Renal pelvis (tissue), 4 donors: Measurements from ENCODE around the gene PARD6A. TPM values are rescaled to one million over a fixed set of nuclear protein-coding genes. Genes with fewer than 3 reads are reported as not detected.
A peak's percentile ranks its signal among the peaks of the same experiment; 100 is the strongest.

Experiments used
- DNase-seq: peaks from one replicate; pipeline ENCODE4 v3.0.0-alpha.2; 2013
- polyA plus RNA-seq, 3 donors: library from polyadenylated mRNA; unstranded; fragments of 120-200 nt; gene quantifications; one replicate each; pipeline ENCODE4 v1.2.1, GENCODE V29; 2013; ENCODE audit not compliant: insufficient read length in 3 of 3

The PARD6A gene
- polyA plus RNA-seq, 3 donors: 3.5 to 3.9 (median 3.6) TPM

DNA sequence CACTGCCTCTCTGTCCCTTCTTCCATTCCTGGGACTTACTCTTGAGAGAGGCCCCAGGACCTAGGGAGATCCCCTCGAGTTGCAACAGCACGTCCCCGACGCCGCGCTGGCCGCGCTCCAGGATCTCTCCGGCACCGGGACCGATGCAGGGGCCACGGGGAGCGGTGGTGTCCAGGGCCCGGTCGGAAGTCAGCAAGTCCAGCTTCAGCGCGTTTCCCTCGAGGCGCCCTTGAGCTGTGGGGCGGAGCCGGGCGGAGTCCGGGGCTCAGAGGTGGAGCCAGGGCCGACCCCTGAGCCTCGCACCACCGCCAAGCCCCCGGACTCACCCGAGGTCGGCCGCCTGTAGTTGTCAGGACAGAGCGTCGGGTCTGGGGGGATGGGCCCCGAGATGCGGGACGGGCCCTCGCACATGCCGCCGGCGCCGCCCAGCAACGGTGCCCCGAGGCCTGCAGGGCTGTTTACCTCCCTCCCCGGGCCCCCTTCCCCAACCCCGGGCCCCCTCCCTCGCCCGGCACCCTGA is 5.3 kb downstream of the PARD6A start:
- no peak for DNase-seq

DNA sequence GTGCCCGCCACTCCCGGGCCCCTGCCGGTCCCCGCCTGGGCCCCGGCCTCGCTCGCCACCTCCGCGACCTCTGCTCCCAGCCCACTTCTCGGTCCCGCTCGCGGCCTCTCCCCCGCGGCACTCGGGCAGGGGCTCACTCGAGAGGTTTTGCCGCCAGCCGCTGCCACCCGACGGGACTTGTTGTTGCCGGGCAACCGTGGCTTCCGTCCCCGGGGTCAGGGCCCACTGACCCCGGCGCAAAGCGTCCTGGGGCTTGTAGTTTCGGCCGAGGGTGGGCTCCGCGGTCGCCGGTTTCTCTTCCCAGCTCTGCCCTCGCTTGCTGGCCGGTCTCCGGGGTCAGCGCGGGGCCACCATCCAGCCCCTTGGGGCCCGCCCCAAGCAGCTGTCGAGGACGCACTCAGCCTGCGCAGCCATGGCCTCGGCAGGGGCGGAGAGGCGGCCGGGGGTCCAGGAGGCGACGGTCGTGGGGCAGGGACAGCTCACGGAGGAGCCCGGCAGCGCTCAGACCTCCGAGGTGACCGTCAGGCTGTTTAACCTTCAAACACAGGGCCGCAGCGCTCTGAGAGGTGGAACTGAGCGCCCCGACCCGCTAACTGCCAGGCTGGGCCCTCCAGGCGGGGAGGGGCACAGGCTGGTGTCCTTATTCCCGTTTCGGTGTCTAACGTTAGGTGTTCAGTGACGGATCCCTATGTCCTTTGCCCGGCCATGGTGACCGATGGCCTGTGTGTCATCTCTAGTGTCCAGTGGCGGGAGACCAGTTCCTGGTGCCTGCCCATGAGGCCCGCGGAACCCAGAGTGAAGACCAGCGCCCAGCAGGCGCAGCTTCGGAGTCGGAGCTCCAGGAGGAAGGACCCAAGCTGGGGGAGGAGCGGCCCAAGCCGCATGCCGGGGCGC is 6.0 kb downstream of the PARD6A start, which contains the start of the genes C16orf86 and ENKD1:
C16orf86 (plus strand) TSS at position 256 of the 894 bp plus-strand sequence; CDS start at position 413, 157 bp downstream.
ENKD1 (minus strand) TSS at position 192 of the 894 bp plus-strand sequence. CDS start 308 bp downstream, outside the sequence.
- peak; percentile 84 for DNase-seq

DNA sequence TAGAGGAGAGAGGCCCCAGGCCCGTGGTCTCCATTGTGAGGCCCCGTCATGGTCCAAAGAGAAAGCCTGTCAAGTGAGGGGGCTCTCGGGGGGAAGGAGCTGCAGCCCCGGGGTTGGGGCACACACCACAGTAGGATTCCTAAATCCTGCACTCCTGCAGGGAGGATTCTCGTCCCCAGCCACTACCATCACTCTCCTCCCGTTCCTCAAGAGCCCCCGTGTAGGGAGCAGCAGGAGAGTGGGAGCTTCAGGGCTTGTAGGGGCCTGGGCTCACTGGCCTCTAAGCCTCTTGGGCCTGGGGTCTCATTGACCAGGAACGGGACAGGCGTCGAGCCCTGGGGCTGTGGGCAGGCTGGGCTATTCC is 6.7 kb downstream of the PARD6A start:
- DNase-seq: no peak

DNA sequence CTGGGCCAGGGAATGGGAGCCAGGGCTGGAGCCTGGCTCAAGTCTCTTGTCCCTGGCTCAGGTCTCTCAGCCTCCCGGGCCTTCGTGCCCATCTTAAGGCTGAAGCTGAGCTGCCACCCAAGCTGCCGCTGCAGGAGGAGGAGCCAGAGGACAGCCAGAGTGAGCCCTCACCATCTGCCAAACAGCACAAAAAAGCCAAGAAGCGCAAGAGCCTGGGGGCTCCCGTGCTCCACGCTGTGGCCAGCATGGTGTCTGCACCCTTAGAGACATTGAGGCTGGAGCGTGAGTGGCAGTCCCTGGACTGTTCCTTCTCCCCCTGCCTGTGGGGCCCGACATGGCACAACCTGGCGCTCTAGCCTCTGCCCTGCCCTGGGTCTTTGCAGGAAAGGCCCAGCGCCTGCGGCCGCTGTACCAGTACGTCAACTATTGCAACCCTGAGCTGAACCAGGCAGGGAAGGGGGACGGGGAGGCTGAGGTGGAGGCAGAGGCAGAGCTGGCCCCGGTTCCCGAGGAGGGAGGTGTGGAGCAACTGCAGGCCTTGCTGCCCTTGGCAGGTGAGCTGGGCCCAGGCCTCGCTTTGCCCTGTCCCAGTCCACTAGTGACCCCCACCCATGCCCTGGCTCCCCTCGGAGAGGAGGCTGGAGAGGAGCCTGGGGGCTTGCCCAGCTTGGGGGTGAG is 7.2 kb downstream of the PARD6A start:
- peak; percentile 90 for DNase-seq

DNA sequence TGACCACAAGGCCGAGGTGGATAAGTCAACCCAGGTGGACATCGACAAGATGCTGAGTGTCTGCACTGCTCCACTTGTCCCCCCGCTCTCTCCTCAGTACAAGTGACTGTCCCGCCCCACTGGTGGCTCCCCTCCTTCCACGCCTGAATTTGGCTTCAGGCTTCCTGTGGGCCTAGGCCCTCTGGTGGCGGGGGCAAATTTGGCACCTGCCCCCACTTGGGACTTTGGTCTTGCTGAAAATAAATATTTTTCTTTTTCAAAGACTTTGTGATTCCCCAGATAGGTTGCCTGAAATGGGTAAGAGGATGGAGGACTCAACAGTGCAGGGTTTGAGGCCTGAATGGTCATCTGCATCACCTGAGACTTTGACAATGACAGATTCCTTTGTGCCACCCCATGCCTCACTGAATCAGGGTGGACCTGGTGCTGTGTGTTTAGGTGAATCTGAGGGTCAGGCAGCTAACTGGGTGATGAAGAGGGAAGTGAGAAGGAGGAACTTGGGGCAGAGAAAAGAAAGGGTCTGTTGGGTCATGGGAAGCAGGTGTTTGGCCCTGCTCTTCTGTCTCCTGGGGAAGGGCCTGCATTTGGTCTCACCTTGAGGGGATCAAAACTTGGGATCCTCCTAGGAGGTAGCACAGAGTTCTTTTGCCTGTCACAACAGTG is 7.9 kb downstream of the PARD6A start:
- no peak for DNase-seq

DNA sequence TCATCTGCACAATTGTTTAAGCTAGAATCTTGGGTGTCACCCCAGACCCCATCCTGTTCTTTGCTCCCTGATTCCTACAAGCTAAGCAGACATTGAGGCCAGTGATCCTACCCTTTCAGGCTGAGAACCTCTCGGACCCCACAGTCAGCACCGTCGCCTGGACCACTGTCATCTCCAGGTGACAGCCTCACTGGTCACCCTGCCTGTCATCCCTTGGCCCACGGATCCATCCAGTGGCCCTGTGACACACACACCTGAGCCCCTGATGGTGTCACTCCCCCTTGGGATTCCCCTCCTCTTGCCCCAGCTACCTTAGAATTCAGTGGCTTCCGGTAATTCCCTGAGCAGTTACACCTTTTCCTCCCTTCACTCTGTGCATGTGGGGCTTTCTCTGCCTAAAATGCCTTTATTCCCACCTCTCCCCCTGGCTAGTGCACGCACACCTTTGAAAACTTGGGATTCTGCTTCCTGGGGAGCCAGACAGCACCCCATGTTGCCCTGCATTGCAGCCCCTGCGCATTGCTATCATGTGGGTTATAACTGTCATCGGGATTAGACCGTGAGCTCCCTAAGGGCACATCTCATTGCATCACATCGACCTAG is 8.8 kb downstream of the PARD6A start:
- DNase-seq: no peak

DNA sequence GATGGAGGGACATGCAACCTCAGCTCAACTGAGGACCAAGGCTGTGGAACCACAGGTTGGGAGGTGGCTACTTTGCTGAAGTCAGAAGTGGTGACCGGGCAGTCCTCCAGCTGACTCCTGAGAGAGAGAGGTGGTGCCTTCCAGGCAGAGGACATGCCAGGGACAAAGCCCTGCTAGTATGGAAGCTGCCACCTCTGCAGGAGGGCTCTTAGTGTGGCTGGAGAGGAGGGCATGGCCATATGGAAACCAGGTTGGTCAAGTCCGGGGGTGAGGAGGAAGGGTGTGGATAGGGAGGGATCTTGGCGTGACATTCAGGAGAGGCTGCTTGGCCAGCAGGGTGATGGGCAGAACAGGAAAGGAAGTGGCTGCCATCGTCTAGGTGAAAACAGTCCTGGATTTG is 11.5 kb downstream of the PARD6A start:
- no peak for DNase-seq

DNA sequence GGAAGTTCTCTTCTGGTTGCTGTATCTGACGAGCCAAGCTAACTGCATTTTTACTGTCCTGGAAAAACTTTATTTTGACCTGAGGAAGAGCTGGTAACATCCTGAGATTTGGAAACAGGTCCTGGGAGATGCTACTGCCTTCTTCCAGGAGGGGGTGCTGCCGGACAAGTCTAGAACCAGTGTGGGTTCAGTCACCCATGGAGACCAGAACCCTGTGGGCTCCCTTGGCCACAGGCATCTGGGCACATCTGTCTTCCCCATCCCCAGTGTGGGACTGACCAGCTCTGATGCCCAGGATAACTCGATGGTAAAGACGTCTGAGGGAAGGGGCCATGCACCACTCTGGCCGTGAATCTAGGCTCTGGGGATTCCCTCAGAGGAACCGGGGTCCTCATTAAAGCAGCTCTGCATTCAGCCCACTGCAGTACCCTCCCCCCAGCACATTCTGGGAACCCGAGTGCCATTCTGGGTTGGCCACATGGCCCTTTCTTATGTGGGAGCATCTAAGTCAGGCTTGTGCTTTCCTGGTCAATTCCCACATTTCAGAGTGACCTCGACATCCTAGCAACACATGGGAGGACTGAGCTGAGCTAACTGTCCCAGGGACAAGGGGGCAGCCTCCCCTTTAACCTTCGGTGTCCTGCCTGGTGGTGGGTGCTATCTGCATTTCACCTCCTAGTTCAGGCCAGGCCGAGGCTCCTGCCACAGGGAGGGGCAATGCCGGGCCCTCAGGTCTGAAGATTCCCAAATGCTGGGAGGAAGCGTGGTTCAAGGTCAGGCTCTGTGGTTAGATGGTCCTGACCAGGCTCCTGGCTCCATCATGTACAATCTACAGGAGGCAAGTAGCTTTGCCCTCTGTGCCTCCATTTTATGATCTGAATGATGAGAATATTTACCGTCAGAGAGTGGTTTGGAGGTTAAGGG is 12.2 kb downstream of the PARD6A start:
- no peak for DNase-seq

DNA sequence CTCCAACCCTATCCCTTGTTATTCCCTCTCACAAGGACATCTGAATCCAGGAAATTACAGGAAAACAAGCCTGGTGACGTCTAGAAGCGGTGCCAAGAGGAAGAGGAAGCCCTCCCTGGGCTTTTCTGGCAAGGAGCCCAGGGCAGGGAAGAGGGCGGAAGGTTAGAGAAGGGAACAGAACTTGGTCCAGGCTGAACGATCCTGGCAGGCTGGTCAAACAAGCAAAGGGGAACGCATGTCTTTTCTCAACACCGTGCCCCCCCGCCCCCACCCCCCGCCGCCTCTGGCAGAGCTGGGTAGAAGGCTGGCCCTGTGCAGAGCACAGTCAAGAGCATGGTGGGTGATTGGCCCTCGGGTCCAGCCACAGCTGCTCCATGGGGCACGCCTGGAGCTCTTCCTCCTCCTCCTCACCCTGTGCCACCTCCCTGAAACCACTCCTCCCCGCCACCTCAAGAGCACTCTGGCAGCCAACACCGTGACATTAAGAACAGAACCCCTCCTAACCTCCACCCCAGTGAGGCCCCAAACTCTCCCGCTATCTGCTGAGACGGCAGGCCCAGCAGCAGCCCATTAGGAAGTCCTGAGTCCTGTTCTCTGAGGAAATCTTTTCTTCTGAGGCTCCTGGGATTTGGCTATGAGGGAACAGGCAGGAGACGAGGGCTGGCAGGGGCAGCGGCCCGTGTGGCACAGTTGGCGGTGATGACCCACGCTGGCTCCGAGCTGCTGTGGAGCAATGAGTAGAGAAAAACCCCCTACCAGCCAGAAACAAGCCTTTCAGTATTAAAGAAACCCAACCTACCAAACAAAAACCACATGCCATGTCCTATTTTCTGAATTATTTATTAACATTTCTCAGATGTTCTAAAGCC is 13.2 kb downstream of the PARD6A start:
- no peak for DNase-seq

DNA sequence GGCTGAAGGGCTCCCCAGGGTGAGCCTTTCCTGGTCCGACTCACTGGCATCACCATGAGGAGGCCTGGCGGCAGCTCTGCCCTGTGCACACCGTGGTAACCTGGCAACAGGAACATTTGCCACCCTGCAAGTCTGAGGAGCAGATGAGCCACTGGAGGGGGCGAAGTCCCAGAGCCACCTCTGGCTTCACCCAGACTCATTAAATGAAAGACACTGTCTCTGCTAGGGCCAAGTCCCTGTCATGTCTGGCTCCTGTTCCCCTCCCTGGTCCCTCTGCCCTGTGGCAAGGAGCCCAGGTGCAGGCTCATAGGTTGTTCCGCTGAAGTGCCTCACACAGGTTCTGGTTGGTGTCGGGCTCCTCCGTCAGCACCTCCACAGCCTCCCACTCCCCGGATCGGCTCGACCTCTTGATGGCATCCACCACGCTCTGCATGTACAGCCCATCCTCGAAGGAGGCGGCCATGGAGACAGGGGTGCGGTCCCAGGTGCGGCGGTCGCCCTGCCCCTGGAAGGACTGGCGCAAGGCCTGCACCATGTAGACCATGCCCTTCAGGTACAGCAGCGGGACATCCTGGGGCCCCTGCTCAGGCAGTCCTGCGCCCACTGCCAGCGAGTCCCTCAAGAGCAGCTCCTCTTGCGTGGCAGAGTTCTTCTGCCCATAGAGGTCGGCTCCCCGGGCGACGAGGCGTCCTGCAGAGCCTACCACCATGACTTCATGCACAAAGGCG is 14.3 kb downstream of the PARD6A start:
- no peak for DNase-seq

DNA sequence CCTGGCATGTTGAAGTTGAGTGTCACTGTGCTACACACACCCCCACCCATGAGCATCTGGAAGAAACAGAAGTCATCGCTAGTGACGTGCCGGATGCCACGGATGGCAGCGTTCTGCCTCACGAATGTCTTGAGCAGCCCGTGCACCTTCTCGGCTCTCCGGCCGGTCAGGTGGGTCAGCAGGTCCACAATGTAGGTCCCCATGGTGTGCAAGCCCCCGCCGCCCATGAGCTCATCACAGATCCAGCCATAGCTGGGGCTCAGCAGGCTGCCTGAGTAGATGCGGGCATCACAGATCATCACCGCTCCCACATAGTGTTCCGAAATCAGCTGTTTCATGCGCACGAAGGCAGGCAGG is 14.8 kb downstream of the PARD6A start:
- no peak for DNase-seq

DNA sequence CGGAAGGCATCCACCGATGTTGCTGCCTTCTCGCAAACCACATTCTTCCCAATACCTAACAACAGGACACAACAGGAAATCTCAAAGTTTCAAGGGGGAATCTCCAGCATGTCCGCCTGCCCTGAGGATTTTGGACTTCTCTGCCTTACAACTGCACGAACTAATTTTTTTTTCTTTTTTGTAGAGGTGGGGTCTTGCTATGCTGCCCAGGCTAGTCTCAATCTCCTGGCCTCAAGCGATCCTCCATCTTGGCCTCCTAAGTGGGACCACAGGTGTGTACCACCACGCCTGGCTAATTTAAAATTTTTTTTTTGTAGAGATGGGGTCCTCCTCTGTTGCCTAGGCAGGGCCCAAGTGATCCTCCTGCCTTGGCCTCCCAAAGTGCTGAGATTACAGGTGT is 15.2 kb downstream of the PARD6A start:
- DNase-seq: no peak

DNA sequence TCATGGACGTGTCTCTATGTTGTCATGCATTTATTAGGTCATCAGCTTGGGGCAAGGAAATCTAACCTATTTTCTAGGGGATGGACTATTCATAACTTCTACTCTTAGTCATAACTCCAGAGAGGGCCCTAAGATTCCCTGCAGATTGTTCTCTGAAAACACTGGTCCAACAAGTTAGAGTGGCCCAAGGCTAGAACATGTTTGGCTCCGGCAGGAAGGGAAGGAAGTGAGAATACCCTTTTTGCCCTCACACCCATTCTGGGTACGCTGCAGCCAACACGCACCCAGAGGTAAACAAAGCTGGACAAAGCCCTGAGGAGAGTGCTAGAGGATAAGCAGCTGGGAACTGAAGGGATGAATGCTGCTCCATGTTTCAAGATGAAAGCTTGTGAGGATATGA is 15.8 kb downstream of the PARD6A start:
- no peak for DNase-seq

DNA sequence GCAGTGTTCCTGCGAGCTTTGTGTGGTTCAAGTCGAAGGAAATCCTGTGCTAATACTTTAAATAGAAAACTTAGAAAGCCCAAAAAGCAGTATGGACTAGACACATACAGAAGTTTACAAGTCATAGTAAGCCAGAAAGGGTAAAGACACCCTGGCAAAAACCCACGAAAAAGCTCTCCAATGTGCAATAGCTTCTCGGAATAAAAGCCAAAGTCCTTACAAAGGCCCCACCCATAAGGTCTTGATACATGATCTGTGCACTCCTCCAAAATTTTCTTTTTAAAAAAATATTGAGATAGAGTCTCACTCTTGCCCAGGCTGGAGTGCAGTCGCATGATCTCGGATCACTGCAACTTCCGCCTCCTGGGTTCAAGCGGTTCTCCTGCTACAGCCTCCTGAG is 16.2 kb downstream of the PARD6A start:
- DNase-seq: no peak

DNA sequence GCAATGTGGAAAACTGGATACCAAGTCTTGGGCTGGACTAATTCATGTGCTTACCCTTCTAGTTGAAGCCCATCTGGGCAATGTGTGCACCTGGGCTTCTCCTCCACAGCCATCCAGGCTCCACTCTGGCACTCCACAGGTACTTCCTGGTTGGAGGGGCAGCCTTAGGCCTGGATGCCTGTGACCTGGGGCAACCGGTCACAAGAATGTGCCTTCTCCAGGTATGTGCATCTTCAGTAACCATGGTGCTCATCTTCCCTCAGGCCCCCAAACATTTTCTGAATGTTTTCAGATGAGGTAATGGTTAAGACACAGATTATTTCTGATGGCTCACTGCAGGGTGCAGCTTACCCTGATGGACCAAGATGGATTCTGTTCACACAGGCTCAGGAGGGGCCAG is 17.0 kb downstream of the PARD6A start:
- no peak for DNase-seq

DNA sequence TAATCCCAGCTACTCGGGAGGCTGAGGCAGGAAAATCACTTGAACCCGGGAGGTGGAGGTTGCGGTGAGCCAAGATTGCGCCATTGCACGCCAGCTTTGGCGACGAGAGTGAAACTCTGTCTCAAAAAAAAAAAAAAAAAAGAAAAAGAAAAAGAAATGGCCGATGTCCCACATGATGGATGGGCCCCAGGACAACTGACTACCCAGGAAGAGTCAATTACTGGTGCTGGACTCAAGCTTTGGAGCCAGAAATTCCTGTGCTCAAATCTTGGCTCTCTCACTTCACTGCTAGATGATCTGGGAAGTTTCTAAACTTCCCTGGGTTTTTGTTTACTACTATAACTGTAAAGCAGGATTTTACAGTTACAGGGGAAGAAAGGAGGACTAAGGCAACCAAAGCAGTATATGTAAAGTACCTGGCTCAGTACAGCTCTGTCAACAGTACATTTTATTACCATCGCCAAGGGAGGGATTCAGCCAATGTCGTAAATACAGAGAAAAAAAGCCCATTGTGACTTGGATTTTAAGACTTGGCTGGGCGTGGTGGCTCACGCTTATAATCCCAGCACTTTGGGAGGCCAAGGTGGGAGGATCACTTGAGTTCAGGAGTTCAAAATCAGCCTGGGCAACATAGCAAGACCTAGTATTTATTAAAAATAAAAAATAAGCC is 17.7 kb downstream of the PARD6A start:
- DNase-seq: no peak

DNA sequence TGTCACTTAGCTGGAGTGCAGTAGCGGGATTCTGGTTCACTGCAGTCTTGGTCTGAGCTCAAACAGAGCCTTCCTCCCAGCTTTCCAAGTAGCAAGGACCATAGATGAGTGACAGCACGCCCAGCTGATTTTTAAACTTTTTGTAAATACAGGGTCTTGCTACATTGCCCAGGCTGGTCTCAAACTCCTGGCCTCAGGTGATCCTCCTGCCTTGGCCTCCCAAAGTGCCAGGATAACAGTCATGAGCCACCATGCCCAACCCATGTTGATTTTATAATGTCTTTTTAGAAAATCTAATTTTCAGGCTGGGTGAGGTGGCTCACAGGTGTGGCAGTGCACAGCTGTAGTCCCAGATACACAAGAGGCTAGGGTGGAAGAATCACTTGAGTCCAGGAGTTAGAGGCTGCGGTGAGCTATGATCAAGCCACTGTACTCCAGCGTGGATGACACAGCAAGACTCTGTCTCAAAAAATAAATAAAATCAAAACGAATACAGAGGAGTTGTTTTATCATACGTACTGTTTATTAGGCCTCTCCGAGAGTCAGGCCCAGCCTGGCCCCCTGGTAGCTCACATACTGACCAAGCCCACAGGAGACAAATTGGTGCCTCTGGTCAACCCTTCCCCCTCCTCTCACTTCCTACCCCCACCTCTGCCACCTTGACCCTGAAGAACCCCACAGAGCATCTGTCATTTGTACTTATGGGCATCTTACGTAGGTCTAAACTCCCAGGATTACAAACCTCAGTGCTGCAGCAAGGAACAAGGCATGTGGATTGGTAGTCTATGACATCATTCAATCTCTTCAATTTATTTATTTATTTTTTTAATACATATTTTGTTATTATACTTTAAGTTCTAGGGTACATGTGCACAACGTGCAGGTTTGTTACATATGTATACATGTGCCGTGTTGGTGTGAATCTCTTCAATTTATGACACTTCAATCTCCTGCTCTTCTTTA is 19.5 kb downstream of the PARD6A start:
- DNase-seq: no peak
